Tibial nerve (tissue), 4 donors: Measurements from ENCODE around the gene SMYD1. TPM values are rescaled to one million over a fixed set of nuclear protein-coding genes. Genes with fewer than 3 reads are reported as not detected.
A peak's percentile ranks its signal among the peaks of the same experiment; 100 is the strongest.

ENCODE experiments used
- DNase-seq, 2 donors: peaks; one replicate each; pipeline ENCODE4 v3.0.0-alpha.2; 2019; ENCODE audit warnings: low spot score in 2 of 2
- H3K27ac ChIP-seq, 4 donors: fragments of 200-600 bp; sonication (generic) in 3 of 4; one replicate each; pipeline ENCODE4 v1.5.1; 2017 to 2019; ENCODE audit warnings: mild to moderate bottlenecking in 1 of 4
- H3K27me3 ChIP-seq, 2 donors: fragments of 200-600 bp; sonication (generic) in 1 of 2; one replicate each; pipeline versions ENCODE4 v1.5.1 to v1.6.0; 2017 to 2019
- H3K36me3 ChIP-seq, 3 donors: fragments of 200-600 bp; sonication (generic); one replicate each; pipeline ENCODE4 v1.5.1; 2018 to 2019
- H3K4me1 ChIP-seq, 4 donors: fragments of 200-600 bp; sonication (generic) in 3 of 4; one replicate each; pipeline ENCODE4 v1.5.1; 2017 to 2019
- H3K4me3 ChIP-seq, 4 donors: fragments of 200-600 bp; sonication (generic) in 3 of 4; one replicate each; pipeline ENCODE4 v1.5.1; 2017 to 2019; ENCODE audit warnings: mild to moderate bottlenecking in 1 of 4, moderate library complexity in 1 of 4
- H3K9me3 ChIP-seq, 4 donors: fragments of 200-600 bp; sonication (generic) in 3 of 4; one replicate each; pipeline ENCODE4 v1.5.1; 2017 to 2019
- CTCF ChIP-seq, 5 experiments: fragments of 200-600 bp in 3 of 5; fragments of 450-650 bp in 2 of 5; sonication (generic) in 3 of 5; IDR thresholded peaks; one replicate each; pipeline ENCODE4 v1.5.1; 2016 to 2019; ENCODE audit warnings: antibody characterized with exemption in 5 of 5, mild to moderate bottlenecking in 3 of 5, moderate library complexity in 2 of 5
- EP300 ChIP-seq, 2 donors: sonication (generic); formaldehyde crosslinking; IDR thresholded peaks; one replicate each; pipeline ENCODE4 v1.6.1; 2017; ENCODE audit warnings: antibody characterized with exemption in 2 of 2, mild to moderate bottlenecking in 1 of 2
- POLR2A ChIP-seq, 2 donors: fragments of 450-650 bp; IDR thresholded peaks; one replicate each; pipeline ENCODE4 v1.6.1; 2017; ENCODE audit warnings: antibody characterized with exemption in 2 of 2, mild to moderate bottlenecking in 2 of 2, moderate library complexity in 2 of 2
- WGBS, 2 donors: methylation state at CpG; one replicate each; pipeline ENCODE4 v1.1.5; 2018; 5-methylcytosine and 5-hydroxymethylcytosine counted together
- small RNA-seq: library from RNA; depleted of rRNA; stranded (forward); fragments of <200 nt; gene quantifications from one replicate; pipeline ENCODE3, GENCODE V24; 2016
- total RNA-seq, 4 donors: library from RNA; depleted of rRNA; stranded (reverse); fragments of >200 nt; gene quantifications; one replicate each; pipeline ENCODE4 v1.1.0, GENCODE V29; 2016

The SMYD1 gene
- total RNA-seq, 4 donors from 2014 or later, result 0.21 to 3.3 TPM; not detected in 2

- no peaks in the 10 kb centered on the region for H3K9me3 ChIP-seq
- no peak for DNase-seq
- no peaks in the 10 kb centered on the region for H3K36me3 ChIP-seq
- no peak overlapping the region for H3K27ac ChIP-seq
- H3K4me3 ChIP-seq, result no peak overlapping the region
- TF ChIP-seq CTCF (IDR thresholded peaks at IDR 0.05), result no peak
- TF ChIP-seq EP300 (IDR thresholded peaks at IDR 0.05), result no peak
- no peak for TF ChIP-seq POLR2A (IDR thresholded peaks at IDR 0.05)
- H3K27me3 ChIP-seq, result no peaks in the 10 kb centered on the region
- peaks cover 0 to 12% (median 5%) of the 10 kb centered on the region in 4 donors for H3K4me1 ChIP-seq
- 44 to 75% methylated on average over 3 of the region's 3 CpGs for WGBS, 2 donors
Observed at GRCh38 chr2:88159481-88159880, 91.9 kb downstream of the SMYD1 start.

GRCh38 chr2:88159955-88160415, 92.4 kb downstream of the SMYD1 start:
- DNase-seq, result peak in 1 of 2 donors; percentile 72
- H3K27ac ChIP-seq, result peak overlapping the region in 1 of 4 donors; percentile 47
- no peak overlapping the region for H3K4me3 ChIP-seq
- no peaks in the 10 kb centered on the region for H3K9me3 ChIP-seq
- no peaks in the 10 kb centered on the region for H3K36me3 ChIP-seq
- TF ChIP-seq CTCF (IDR thresholded peaks at IDR 0.05) (peak; percentile 82 to 89 (median 84)), POLR2A (IDR thresholded peaks at IDR 0.05) (no peak)
- H3K27me3 ChIP-seq, result no peaks in the 10 kb centered on the region
- H3K4me1 ChIP-seq, result peaks cover 0 to 17% (median 8%) of the 10 kb centered on the region in 4 donors
- 26 to 28% methylated on average over 5 of the region's 5 CpGs for WGBS, 2 donors

- no peak for DNase-seq
- 69 to 80% methylated on average over 7 of the region's 7 CpGs for WGBS, 2 donors
- TF ChIP-seq EP300 (IDR thresholded peaks at IDR 0.05) (no peak), POLR2A (IDR thresholded peaks at IDR 0.05) (no peak), CTCF (IDR thresholded peaks at IDR 0.05) (no peak)
- Histone ChIP-seq H3K4me1 (peaks cover 0 to 22% (median 10%) of the 10 kb centered on the region in 4 donors), H3K4me3 (no peak overlapping the region), H3K27ac (peak overlapping the region in 2 of 4 donors; percentile 92 to 97), H3K36me3 (no peaks in the 10 kb centered on the region), H3K27me3 (no peaks in the 10 kb centered on the region), H3K9me3 (no peaks in the 10 kb centered on the region)
Observed at GRCh38 chr2:88160517-88160916, 92.9 kb downstream of the SMYD1 start.

GRCh38 chr2:88161446-88162244, 94.0 kb downstream of the SMYD1 start:
- Histone ChIP-seq H3K4me1 (peaks cover 0 to 32% (median 15%) of the 10 kb centered on the region in 4 donors), H3K4me3 (no peak overlapping the region)
- TF ChIP-seq POLR2A (IDR thresholded peaks at IDR 0.05) (no peak), EP300 (IDR thresholded peaks at IDR 0.05) (no peak), CTCF (IDR thresholded peaks at IDR 0.05) (no peak)

More at GRCh38 chr2:88161446-88162244, 94.0 kb downstream of the SMYD1 start:
- H3K36me3 ChIP-seq, result no peaks in the 10 kb centered on the region
- no peaks in the 10 kb centered on the region for H3K27me3 ChIP-seq
- 72 to 78% methylated on average over 11 of the region's 11 CpGs for WGBS, 2 donors
- H3K27ac ChIP-seq, result peak overlapping the region in 2 of 4 donors; percentile 92 to 97
- DNase-seq, result no peak
- H3K9me3 ChIP-seq, result no peaks in the 10 kb centered on the region

Small RNA genes lying within 50 kb of the gene (small RNA-seq; reads per million reads assigned to genes)
- gene MIR4780, result 0.94 reads per million, percentile 10 among the genes with 10 or more reads in this experiment

Other genes with a start within 250 kb of the SMYD1 start
- gene RGPD2, start 242.0 kb upstream of the SMYD1 start, total RNA-seq, result 1 to 10 TPM; 1.0 to 9.0 (median 3.8) TPM
- gene RNU2-63P, start 51.3 kb upstream of the SMYD1 start, total RNA-seq, result not detected
- gene KRCC1, start 12.0 kb upstream of the SMYD1 start, total RNA-seq, result 10 to 100 TPM; 29.4 to 39.3 (median 32.2) TPM
- gene FABP1, start 60.2 kb downstream of the SMYD1 start, total RNA-seq, result not detected
- gene THNSL2, start 102.5 kb downstream of the SMYD1 start, total RNA-seq, result 10 to 100 TPM; 11.4 to 36.3 (median 33.9) TPM